Dermis microvascular lymphatic vessel endothelial cell (primary cell): ENCODE results near the gene MRPS15. TPM values are rescaled to one million over a fixed set of nuclear protein-coding genes. Genes with fewer than 3 reads are reported as not detected.

ENCODE experiments used
- DNase-seq, 2 donors: peaks; one replicate each; pipeline versions ENCODE4 v3.0.0 to v3.0.0-alpha.2; 2010; ENCODE audit warnings: low read depth in 2 of 2
- total RNA-seq: library from RNA; depleted of rRNA; stranded (reverse); fragments of >200 nt; gene quantifications from 2 replicates; pipeline ENCODE4 v1.2.1, GENCODE V29; 2014

The MRPS15 gene
- total RNA-seq, 1 donor from 2014 or later: 78.6 TPM

GRCh38 chr1:36463463-36463802 is 751 bp downstream of the MRPS15 start:
- no peak for DNase-seq

GRCh38 chr1:36458910-36459309 is 5.3 kb downstream of the MRPS15 start:
- no peak for DNase-seq

GRCh38 chr1:36457691-36458090 is 6.5 kb downstream of the MRPS15 start:
- no peak for DNase-seq

GRCh38 chr1:36456391-36456928 is 7.7 kb downstream of the MRPS15 start:
- peak; percentile 13 to 24 for DNase-seq

GRCh38 chr1:36455386-36455785 is 8.8 kb downstream of the MRPS15 start:
- no peak for DNase-seq

GRCh38 chr1:36453600-36454388 is 10.4 kb downstream of the MRPS15 start:
- no peak for DNase-seq

GRCh38 chr1:36453051-36453450 is 11.1 kb downstream of the MRPS15 start:
- no peak for DNase-seq

GRCh38 chr1:36450919-36451305 is 13.3 kb downstream of the MRPS15 start:
- DNase-seq: no peak

- DNase-seq: peak; percentile 94 to 97
Measured at GRCh38 chr1:36450270-36450918, 13.8 kb downstream of the MRPS15 start, which contains the start of gene OSCP1. Gene OSCP1 (minus strand): TSS chr1:36450451. CDS start chr1:36450369, 82 bp downstream.

- no peak for DNase-seq
Measured at GRCh38 chr1:36448530-36449056, 15.6 kb downstream of the MRPS15 start.

GRCh38 chr1:36447450-36447849 is 16.7 kb downstream of the MRPS15 start:
- DNase-seq: no peak

GRCh38 chr1:36446746-36447145 is 17.4 kb downstream of the MRPS15 start:
- DNase-seq: no peak

- DNase-seq: peak in 1 of 2 donors; percentile 22
Measured at GRCh38 chr1:36446271-36446670, 17.9 kb downstream of the MRPS15 start.

GRCh38 chr1:36443297-36443696 is 20.9 kb downstream of the MRPS15 start:
- no peak for DNase-seq

- no peak for DNase-seq
Measured at GRCh38 chr1:36442337-36442736, 21.8 kb downstream of the MRPS15 start.

GRCh38 chr1:36440646-36441045 is 23.5 kb downstream of the MRPS15 start:
- no peak for DNase-seq

- DNase-seq: no peak
Measured at GRCh38 chr1:36440044-36440443, 24.1 kb downstream of the MRPS15 start.

- DNase-seq: no peak
Measured at GRCh38 chr1:36438715-36439114, 25.5 kb downstream of the MRPS15 start.

- DNase-seq: no peak
Measured at GRCh38 chr1:36436821-36437220, 27.4 kb downstream of the MRPS15 start.

- DNase-seq: peak in 1 of 2 donors; percentile 19
Measured at GRCh38 chr1:36433102-36433501, 31.1 kb downstream of the MRPS15 start.

GRCh38 chr1:36432616-36433015 is 31.6 kb downstream of the MRPS15 start:
- peak; percentile 30 to 65 for DNase-seq

GRCh38 chr1:36425791-36426190 is 38.4 kb downstream of the MRPS15 start:
- DNase-seq: no peak

GRCh38 chr1:36421649-36422048 is 42.5 kb downstream of the MRPS15 start:
- no peak for DNase-seq
